Mononuclear cell (primary cell): ENCODE data around the gene COBL. TPM values are rescaled to one million over a fixed set of nuclear protein-coding genes. Genes with fewer than 3 reads are reported as not detected.

ENCODE experiments used
- H3K27me3 ChIP-seq: 2 replicates; pipeline ENCODE4 v1.6.0; 2011; ENCODE audit warnings: low read length, control low read depth; ENCODE audit not compliant: insufficient read depth
- H3K4me1 ChIP-seq: 2 replicates; pipeline ENCODE4 v1.5.1; 2011; ENCODE audit warnings: mild to moderate bottlenecking, low read length, control low read depth; ENCODE audit not compliant: insufficient read depth
- H3K4me3 ChIP-seq: 2 replicates; pipeline ENCODE4 v1.5.1; 2011; ENCODE audit warnings: mild to moderate bottlenecking, low read length, moderate library complexity
- H3K9me3 ChIP-seq: 2 replicates; pipeline ENCODE4 v1.5.1; 2011; ENCODE audit warnings: low read depth, mild to moderate bottlenecking, control low read depth, low read length
- total RNA-seq: library from RNA; depleted of rRNA; stranded (reverse); fragments of >200 nt; gene quantifications from one replicate; pipeline ENCODE4 v1.2.3, GENCODE V29; 2012

Gene COBL
- total RNA-seq, 1 donor = 0.10 TPM

DNA sequence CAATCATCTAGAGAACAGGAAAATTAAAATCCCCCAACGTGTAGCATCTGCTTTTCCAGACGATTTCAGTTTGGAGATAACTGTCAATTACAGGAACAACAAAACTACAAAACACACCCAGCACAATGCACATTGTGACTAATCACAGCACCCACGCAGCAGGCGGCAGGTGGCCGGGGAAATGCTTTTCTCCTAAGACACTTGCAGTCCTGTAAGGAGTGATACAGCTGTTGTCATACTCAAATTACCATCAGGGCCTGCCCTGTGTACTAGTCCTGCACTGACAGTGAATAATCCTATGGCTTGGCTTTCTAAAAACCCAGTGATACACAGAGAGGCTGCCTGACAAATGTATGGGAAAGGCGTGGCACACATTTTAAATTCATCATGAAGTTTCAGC lies 37.8 kb downstream of the COBL start:
- H3K27me3 ChIP-seq = no peaks in the 10 kb centered on the region
- no peaks in the 10 kb centered on the region for H3K4me1 ChIP-seq
- H3K9me3 ChIP-seq = peaks cover 6% of the 10 kb centered on the region
- no peak overlapping the region for H3K4me3 ChIP-seq

DNA sequence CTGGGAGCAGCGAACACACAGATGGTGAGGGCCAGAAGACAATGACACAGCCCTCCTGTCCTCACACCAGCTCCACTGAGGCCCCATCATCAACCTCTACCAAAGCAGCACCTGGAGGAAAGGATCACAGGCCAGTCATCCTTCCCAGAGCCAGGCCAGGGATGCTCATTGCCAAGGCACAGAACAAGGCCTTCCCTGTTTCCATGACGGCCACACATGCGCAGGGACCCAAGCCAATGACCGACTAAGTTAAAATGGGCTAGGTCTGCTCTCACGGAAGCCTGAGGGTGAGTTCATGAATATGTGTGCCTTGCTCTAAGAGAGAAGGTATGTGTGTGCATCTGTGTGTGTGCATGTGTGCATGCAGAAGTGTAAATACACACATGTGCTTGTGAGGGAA lies 39.6 kb downstream of the COBL start:
- no peaks in the 10 kb centered on the region for H3K27me3 ChIP-seq

DNA sequence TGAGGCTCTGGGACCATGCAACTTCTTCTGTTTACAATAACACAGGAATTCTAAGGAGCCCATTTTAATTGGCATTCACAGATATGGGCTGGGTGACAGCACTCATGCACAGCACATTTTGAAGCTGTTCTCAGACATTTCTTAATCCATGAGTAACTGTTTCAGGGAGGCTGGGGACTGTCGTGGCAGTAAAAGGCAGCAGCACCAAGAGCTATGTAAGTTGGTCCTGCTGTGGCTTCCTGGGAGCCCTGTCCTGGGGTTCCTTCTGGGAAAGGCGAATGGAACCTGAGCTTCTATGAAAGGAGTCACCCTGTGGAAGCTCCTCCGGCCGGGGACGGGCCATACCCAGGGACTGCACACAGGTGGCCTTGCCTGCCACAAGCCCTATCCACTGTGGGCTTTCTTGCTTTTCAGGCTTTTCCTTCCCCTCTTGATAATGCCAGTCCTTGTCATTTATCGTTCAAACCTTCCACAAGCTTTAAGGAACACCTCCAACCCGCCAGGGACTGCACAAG lies 40.5 kb downstream of the COBL start:
- Histone ChIP-seq H3K4me1 (no peaks in the 10 kb centered on the region), H3K4me3 (no peak overlapping the region), H3K27me3 (no peaks in the 10 kb centered on the region), H3K9me3 (no peaks in the 10 kb centered on the region)

More for the DNA sequence above, 39.6 kb downstream of the COBL start:
- no peak overlapping the region for H3K4me3 ChIP-seq
- no peaks in the 10 kb centered on the region for H3K4me1 ChIP-seq
- H3K9me3 ChIP-seq = no peaks in the 10 kb centered on the region

DNA sequence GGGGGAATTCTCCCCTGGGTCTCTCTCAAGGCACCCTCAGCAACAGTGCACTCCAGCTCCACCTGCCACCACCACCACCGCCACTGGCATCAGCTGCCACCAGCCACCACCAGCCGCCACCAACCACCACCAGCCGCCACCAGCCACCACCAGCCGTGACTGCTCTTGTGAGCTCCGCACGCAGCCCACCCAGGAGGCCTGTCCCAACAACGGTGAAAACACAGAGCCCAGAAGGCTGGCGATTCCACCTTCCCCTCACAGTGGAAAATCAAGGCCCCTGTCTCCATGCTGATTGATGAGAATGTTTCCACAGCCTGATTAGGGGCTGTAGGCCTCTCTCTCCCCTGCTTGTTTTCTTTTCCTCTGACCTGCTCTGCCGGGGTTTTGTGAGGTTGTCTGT lies 41.1 kb downstream of the COBL start:
- Histone ChIP-seq H3K4me3 (no peak overlapping the region), H3K4me1 (no peaks in the 10 kb centered on the region), H3K27me3 (no peaks in the 10 kb centered on the region), H3K9me3 (no peaks in the 10 kb centered on the region)

DNA sequence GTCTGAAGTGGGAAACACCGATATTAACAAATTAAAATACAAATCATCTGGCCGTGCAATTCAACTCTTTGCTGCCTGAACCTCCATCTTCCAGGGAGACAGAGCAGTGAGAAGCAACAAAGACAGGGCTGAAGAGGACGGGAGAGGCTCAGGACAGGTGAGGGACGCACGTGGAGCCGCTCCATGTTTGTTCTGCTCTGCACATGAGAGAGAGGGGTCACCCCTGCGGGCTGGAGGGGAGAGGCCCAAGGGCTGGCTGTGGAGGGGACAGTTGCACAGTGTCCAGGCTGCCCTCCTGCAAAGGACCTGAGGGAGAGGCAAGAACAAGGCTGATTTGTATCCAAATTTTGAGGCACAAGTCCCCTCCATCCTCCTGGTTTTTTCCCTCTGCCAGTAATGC lies 41.7 kb downstream of the COBL start:
- H3K4me1 ChIP-seq = no peaks in the 10 kb centered on the region
- H3K27me3 ChIP-seq = no peaks in the 10 kb centered on the region
- no peaks in the 10 kb centered on the region for H3K9me3 ChIP-seq
- H3K4me3 ChIP-seq = no peak overlapping the region

DNA sequence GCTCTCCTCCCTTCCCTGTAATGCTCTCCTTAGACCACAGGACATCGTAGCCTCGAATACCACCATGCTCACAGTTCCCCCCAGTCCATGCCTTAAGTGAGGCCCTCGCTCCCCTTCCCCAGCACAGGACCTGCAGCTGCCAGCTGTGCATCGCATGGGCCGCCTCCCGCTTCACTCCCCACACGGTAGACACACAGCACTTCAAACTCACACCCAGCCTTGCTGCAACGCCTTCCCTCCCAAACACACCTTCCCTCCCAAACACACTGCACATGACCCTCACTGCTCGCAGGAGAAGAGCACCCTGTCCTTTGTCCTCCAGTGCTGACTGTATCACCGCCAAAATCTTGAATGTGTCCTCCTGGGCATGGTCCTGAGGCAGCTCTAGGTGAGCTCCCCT lies 42.6 kb downstream of the COBL start:
- no peaks in the 10 kb centered on the region for H3K27me3 ChIP-seq
- no peaks in the 10 kb centered on the region for H3K9me3 ChIP-seq
- no peaks in the 10 kb centered on the region for H3K4me1 ChIP-seq
- no peak overlapping the region for H3K4me3 ChIP-seq

DNA sequence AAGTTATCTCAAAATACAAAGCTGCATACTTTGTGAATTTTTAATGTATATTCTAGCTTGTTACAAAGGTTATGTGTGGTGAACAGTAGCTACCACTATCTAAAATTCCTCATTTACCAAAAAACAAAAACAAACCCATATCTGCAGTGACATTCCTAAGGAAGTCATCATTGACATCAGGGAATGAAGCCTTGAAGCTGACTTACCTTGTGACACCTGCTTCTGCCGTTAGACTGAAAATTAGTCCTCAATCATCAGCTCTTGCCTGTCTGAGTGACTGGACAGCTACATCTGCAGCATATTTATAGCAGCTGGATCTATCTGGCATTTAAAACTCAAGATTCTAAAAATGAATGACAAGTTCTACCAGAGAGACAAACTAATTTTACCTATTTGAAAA lies 43.2 kb downstream of the COBL start:
- no peaks in the 10 kb centered on the region for H3K27me3 ChIP-seq
- no peak overlapping the region for H3K4me3 ChIP-seq
- H3K4me1 ChIP-seq = no peaks in the 10 kb centered on the region

DNA sequence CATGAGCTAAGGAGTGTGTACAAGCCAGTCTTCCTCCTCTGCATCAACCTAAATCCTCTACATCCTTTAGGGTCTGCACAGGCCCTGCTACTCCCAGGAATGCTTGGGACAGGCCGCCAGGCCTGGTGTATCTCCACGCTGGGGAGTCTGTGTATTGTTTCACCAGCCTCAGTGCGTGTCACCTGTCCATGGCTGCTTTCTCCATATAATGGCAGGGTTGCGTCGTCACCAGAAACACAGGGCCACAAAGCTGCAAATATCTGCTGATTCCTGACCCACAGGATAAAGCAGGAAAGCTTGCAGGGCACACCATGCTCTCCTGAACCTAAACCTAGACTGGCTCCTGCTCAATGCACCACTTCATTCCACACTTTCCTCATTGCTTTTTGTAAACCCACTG lies 45.6 kb downstream of the COBL start:
- no peaks in the 10 kb centered on the region for H3K4me1 ChIP-seq
- no peaks in the 10 kb centered on the region for H3K27me3 ChIP-seq
- H3K4me3 ChIP-seq = no peak overlapping the region

More for the DNA sequence above, 43.2 kb downstream of the COBL start:
- H3K9me3 ChIP-seq = no peaks in the 10 kb centered on the region

DNA sequence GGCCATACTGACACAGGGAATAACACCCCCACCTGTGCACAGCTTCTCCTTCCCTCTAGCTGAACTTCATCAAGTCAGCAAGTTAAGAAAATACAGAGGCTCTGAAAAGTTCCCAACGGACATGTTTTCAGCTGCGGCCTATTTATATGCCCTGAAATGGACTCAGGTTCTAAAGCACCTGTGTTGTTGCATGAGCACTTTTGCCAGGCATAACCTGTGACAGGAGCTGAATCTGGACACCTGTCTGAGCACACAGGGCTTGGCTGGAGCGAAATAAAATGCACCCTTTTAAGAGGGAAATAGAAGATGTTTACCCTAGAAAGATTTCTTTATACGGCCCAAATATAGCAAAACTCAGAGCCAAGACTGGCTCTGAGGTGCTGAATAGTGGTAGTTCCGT lies 46.7 kb downstream of the COBL start:
- Histone ChIP-seq H3K27me3 (no peaks in the 10 kb centered on the region), H3K9me3 (no peaks in the 10 kb centered on the region), H3K4me1 (no peaks in the 10 kb centered on the region), H3K4me3 (no peak overlapping the region)

More for the DNA sequence above, 45.6 kb downstream of the COBL start:
- H3K9me3 ChIP-seq = no peaks in the 10 kb centered on the region

DNA sequence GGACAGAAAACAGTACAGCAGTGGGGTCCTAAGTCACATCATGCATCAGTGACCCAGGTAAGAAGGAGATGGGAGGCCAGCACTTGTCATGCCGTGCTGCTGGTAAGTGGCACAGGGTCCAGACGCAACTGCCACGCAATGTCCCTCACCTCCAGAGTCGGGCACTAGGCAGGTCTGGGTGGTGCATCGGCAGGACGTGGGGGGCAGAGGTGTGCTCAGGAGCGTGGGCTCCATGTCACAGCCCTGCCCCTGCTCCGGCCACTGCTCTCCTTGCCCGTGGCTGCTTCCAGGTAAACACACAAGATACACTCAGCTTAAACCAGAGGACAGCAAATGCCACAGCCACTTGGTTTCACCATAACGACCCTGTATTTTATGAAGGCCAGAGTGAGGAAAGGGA lies 47.3 kb downstream of the COBL start:
- no peaks in the 10 kb centered on the region for H3K9me3 ChIP-seq
- H3K4me1 ChIP-seq = no peaks in the 10 kb centered on the region
- no peaks in the 10 kb centered on the region for H3K27me3 ChIP-seq
- no peak overlapping the region for H3K4me3 ChIP-seq

DNA sequence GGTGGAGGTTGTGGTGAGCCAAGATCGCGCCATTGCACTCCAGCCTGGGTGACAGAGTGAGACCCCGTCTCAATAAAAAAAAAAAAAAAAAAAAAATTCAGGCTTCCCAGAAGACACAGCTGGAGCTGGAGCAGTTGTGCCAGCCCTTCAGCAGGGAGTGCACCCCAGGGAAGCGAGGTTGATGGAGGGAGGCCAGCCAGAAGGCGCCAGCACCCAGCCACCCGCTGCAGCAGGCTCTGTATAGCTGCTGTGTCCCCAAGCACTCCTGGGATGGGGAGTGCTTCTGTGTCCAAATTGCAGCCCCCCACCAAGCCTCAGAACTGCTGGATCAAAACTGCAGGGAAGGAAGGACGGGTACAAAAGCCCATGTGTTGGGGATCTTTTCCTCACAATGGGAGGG lies 47.8 kb downstream of the COBL start:
- no peak overlapping the region for H3K4me3 ChIP-seq
- H3K27me3 ChIP-seq = no peaks in the 10 kb centered on the region
- H3K9me3 ChIP-seq = no peaks in the 10 kb centered on the region
- H3K4me1 ChIP-seq = no peaks in the 10 kb centered on the region

DNA sequence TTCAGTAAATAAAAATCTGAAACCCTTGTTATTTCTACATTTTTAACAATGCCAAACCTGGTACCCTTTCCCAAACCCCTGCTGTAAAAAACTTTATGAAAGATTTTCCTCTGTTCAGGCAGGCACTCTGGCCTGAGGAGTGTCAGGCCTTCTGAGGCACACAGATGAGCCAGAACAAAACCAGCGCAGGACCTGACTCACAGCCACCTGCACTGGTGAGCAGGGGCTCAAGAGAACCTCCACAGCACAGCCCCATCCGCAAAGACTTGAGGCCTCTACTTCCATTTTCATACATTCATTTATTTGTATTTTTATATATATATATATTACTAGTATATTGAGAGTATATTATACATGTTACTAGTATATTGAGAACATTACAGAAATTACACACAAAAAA lies 49.4 kb downstream of the COBL start:
- Histone ChIP-seq H3K4me3 (no peak overlapping the region), H3K4me1 (no peaks in the 10 kb centered on the region), H3K9me3 (no peaks in the 10 kb centered on the region), H3K27me3 (no peaks in the 10 kb centered on the region)

DNA sequence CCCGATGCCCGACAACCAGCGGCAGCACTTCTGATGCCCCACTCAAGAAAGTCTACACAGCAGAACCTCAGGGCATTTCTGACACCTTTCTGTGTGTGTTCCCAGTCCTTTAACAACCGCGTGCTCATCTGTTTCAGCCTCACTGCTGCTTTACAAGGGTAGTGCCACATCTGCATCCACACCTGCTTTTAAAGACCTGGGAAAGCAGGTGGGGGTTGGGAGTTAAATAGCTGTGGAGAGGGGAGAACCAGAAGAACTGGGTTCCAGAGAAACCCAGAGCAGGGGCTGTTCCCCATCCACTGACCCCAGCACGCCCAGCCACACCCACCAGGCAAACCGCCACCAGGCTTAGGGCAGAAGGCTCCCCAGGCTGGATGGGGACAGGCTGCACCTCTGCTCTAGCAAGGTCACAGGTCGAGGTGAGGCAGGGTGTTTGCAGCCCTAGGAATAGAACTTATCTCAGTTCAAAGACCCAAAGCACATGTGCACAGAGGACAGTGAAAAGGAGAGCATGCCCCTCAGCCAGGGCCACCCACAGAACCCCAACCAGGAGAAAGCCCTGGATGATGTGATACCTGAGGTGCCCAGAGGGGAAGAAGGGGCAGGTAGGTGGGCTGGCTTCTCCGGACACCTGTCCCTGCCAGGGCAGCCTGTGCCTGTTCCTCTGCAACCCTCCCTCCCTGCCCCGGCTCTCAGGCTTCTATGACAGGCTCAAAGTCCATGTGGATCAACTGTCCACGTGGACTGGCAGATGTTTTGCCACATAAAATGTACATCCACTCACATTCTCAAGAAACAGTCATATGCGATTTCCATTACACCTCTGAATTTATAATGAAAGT lies 51.3 kb downstream of the COBL start:
- Histone ChIP-seq H3K4me3 (no peak overlapping the region), H3K4me1 (no peaks in the 10 kb centered on the region), H3K27me3 (no peaks in the 10 kb centered on the region), H3K9me3 (no peaks in the 10 kb centered on the region)

DNA sequence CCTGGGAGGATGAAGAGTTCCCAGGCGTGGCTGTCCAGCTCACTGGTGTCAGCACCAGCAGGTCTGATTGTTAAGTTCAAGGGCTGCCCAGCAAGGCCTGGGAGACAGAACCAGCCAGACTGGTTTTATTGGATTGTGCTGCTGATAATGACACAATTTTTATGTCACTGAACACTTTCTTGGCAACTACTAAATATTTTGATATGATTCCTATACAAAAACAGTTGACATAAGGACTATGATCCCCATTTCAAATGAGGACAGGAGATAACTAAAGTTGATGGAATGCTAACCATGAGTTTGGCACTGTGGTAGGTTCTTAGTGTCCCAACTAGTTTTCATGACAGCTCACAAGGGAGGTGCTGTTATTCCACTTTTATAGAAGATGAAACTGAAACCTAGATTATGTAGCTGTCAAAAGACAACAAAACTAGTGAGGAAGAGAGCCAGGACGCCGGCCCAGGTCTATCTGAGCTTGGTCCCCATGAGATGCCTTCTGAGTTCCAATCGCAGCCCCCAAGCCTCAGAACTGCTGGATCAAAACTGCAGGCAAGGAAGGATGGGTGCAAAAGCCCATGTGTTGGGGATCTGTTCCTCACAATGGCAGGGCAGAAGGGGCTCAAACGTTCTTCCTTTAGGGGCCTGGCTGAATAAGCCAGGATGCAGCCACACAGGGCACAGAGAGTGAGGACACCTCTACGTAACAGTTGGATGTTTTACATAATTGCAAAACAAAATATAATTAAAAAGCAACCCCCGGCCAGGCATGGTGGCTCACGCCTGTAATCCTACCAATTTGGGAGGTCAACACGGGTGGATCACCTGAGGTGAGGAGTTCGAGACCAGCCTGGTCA lies 52.8 kb downstream of the COBL start:
- Histone ChIP-seq H3K9me3 (no peaks in the 10 kb centered on the region), H3K4me1 (no peaks in the 10 kb centered on the region), H3K27me3 (no peaks in the 10 kb centered on the region), H3K4me3 (no peak overlapping the region)

DNA sequence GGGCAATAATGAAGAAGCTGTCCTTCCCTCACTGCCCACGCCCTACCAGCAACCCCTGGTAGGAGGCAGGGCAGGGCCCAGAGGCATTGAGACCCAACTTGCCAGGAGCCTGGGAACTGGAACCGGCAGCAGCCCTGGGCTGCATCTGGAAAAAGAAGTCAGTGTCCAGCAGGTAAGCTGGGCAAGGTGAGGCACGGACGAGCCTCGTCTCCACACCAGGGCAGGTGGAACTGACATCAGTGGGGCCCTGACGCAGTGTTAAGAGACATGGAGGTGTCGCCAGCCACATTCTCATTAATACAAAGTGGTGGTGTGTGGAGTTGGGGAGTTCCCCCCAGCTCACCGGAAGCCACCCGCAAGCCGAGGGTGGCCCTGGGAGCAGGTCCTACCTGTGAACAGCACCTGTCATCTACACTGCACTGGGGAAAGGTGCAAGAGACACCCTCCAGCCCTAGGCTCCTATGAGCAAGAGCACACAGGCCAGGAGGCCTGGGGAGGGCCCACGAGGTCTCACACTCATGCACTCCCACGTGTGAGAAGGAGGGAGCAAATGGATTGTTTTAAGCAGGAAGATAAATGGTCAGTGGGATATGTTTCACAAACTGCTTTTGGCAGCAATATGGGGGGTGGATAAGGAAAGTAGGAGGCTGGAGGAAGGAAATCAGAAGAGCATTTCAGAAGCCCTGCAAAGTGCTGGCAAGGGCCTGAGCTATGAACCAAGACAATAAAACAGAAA lies 53.6 kb downstream of the COBL start:
- no peaks in the 10 kb centered on the region for H3K27me3 ChIP-seq
- H3K4me1 ChIP-seq = no peaks in the 10 kb centered on the region
- H3K9me3 ChIP-seq = no peaks in the 10 kb centered on the region
- no peak overlapping the region for H3K4me3 ChIP-seq
